CD4-positive, alpha-beta T cell (primary cell): Measurements from ENCODE around the gene CRTAP. TPM values are rescaled to one million over a fixed set of nuclear protein-coding genes. Genes with fewer than 3 reads are reported as not detected.

Source experiments
- ATAC-seq: fragments of 200-7000 bp; cut with Tn5 transposase; one replicate; pipeline ENCODE4 v1.10.0; 2022; ENCODE audit warnings: mild to moderate bottlenecking; ENCODE audit not compliant: poor library complexity
- CTCF ChIA-PET: fragments of 350-600 bp; sonication (Branson Sonifier 250); formaldehyde crosslinking; loops from one replicate; lab custom pipeline; 2021; ENCODE audit warnings: antibody characterized with exemption, inconsistent platforms; lab: Charles Lee
- POLR2A ChIA-PET: fragments of 350-600 bp; sonication (Branson Sonifier 250); formaldehyde crosslinking; loops from one replicate; lab custom pipeline; 2021; ENCODE audit warnings: antibody characterized with exemption, inconsistent platforms; lab: Charles Lee
- DNase-seq, 14 experiments: peaks; one replicate each; pipeline ENCODE4 v3.0.0-alpha.2; 2013 to 2020; ENCODE audit warnings: mixed read lengths in 2 of 14
- H3K27ac ChIP-seq, 2 donors: one replicate each; pipeline versions ENCODE4 v1.5.1 to v1.7.0; 2013; ENCODE audit warnings: low read length in 2 of 2, low read depth in 1 of 2, mild to moderate bottlenecking in 1 of 2
- H3K27me3 ChIP-seq, 2 experiments: 1 replicate in 1 of 2; 2 replicates in 1 of 2; pipeline versions ENCODE4 v1.6.1 to v1.7.0; 2013; ENCODE audit warnings: low read length in 2 of 2, control low read depth in 1 of 2, mild to moderate bottlenecking in 1 of 2, moderate library complexity in 1 of 2; ENCODE audit not compliant: insufficient read depth in 2 of 2, control insufficient read depth in 1 of 2
- H3K36me3 ChIP-seq: one replicate; pipeline ENCODE4 v1.6.1; 2013; ENCODE audit warnings: low read length, control low read depth; ENCODE audit not compliant: insufficient read depth
- H3K4me1 ChIP-seq: one replicate; pipeline ENCODE4 v1.6.1; 2013; ENCODE audit warnings: low read length, control low read depth; ENCODE audit not compliant: insufficient read depth
- H3K4me3 ChIP-seq: one replicate; pipeline ENCODE4 v1.5.1; 2013; ENCODE audit warnings: mild to moderate bottlenecking, low read length, moderate library complexity
- H3K9me3 ChIP-seq, 2 experiments: 1 replicate in 1 of 2; 2 replicates in 1 of 2; pipeline versions ENCODE4 v1.6.1 to v1.7.0; 2013; ENCODE audit warnings: low read length in 2 of 2, mild to moderate bottlenecking in 2 of 2, control low read depth in 1 of 2, moderate library complexity in 1 of 2; ENCODE audit not compliant: control insufficient read depth in 1 of 2, insufficient read depth in 1 of 2
- H3K27ac Mint-ChIP-seq: one replicate; pipeline ENCODE4 v1.8.0; 2020; ENCODE audit warnings: mixed read lengths
- H3K27me3 Mint-ChIP-seq: one replicate; pipeline ENCODE4 v1.8.0; 2021; ENCODE audit warnings: mixed read lengths
- H3K36me3 Mint-ChIP-seq: one replicate; pipeline ENCODE4 v1.8.0; 2021; ENCODE audit warnings: low read depth, mixed read lengths
- H3K4me1 Mint-ChIP-seq: one replicate; pipeline ENCODE4 v1.8.0; 2021; ENCODE audit warnings: low read depth, mixed read lengths
- H3K4me3 Mint-ChIP-seq: one replicate; pipeline ENCODE4 v1.8.0; 2020; ENCODE audit warnings: mild to moderate bottlenecking, mixed read lengths
- H3K9me3 Mint-ChIP-seq: one replicate; pipeline ENCODE4 v1.8.0; 2020; ENCODE audit warnings: mixed read lengths
- CTCF ChIP-seq: fragments of 200-600 bp; IDR thresholded peaks from one replicate; pipeline ENCODE4 v1.8.0; 2022; ENCODE audit warnings: antibody characterized with exemption, mild to moderate bottlenecking
- intact Hi-C, 2 experiments: fragments of 100-400 bp; cut with DNase I in 1 of 2; cut with micrococcal nuclease in 1 of 2; formaldehyde crosslinking; loops; one replicate each; pipeline versions ENCODE4 v1.15.1 to v1.9.0; 2023 to 2025; cut with DNase I, micrococcal nuclease
- total RNA-seq, 174 experiments: library from RNA in 2 of 174; stranded (reverse) in 2 of 174; gene quantifications; one replicate each; pipeline ENCODE4 v1.2.3 and lab custom pipeline; 2021 to 2026

CRTAP gene
- total RNA-seq, 2 experiments from 2014 or later = 38.2 to 40.3 TPM

- peaks cover 41% of the 10 kb centered on the region for H3K36me3 Mint-ChIP-seq
- peak in 11 of 14 experiments; percentile 5 to 55 (median 10) for DNase-seq
- H3K4me3 Mint-ChIP-seq = no peak overlapping the region
- ATAC-seq = no peak
- CTCF ChIA-PET = interaction anchor here (0.6 to 1.3 kb wide), 4 partner anchors 9 to 274 kb away, joined by 3 to 4 read pairs (median 3); no protein-coding TSS in a partner anchor
- H3K27me3 Mint-ChIP-seq = no peaks in the 10 kb centered on the region
- H3K36me3 ChIP-seq = peaks cover 15% of the 10 kb centered on the region
- H3K9me3 Mint-ChIP-seq = no peaks in the 10 kb centered on the region
- H3K4me1 Mint-ChIP-seq = no peaks in the 10 kb centered on the region
- H3K27ac ChIP-seq = no peak overlapping the region
- TF ChIP-seq CTCF = peak; percentile 19
- no peak overlapping the region for H3K27ac Mint-ChIP-seq
- no peaks in the 10 kb centered on the region for H3K27me3 ChIP-seq
- no peak overlapping the region for H3K4me3 ChIP-seq
- intact Hi-C loops = no loop called here
- H3K9me3 ChIP-seq = no peaks in the 10 kb centered on the region
- no peaks in the 10 kb centered on the region for H3K4me1 ChIP-seq
- POLR2A ChIA-PET = no interaction called here
These were observed 30.6 kb downstream of the CRTAP start for GRCh38 chr3:33144433-33144832.

- Mint-ChIP-seq H3K9me3 (no peaks in the 10 kb centered on the region), H3K27ac (no peak overlapping the region), H3K27me3 (no peaks in the 10 kb centered on the region), H3K36me3 (peaks cover 41% of the 10 kb centered on the region), H3K4me3 (no peak overlapping the region), H3K4me1 (no peaks in the 10 kb centered on the region)
- no peak for DNase-seq
- intact Hi-C loops = no loop called here
- Histone ChIP-seq H3K4me1 (no peaks in the 10 kb centered on the region), H3K27ac (no peak overlapping the region), H3K9me3 (no peaks in the 10 kb centered on the region), H3K4me3 (no peak overlapping the region), H3K36me3 (peaks cover 15% of the 10 kb centered on the region), H3K27me3 (no peaks in the 10 kb centered on the region)
- no peak for ATAC-seq
- TF ChIP-seq CTCF = no peak
- POLR2A ChIA-PET = no interaction called here
- CTCF ChIA-PET = no interaction called here
These were observed 31.5 kb downstream of the CRTAP start for GRCh38 chr3:33145221-33145900.

GRCh38 chr3:33145901-33146580 is 32.2 kb downstream of the CRTAP start:
- intact Hi-C loops = no loop called here
- Mint-ChIP-seq H3K27ac (no peak overlapping the region), H3K36me3 (peaks cover 34% of the 10 kb centered on the region), H3K27me3 (no peaks in the 10 kb centered on the region), H3K4me1 (no peaks in the 10 kb centered on the region), H3K9me3 (no peaks in the 10 kb centered on the region), H3K4me3 (no peak overlapping the region)
- TF ChIP-seq CTCF = no peak
- ChIA-PET CTCF (no interaction called here), POLR2A (no interaction called here)
- H3K9me3 ChIP-seq = no peaks in the 10 kb centered on the region
- H3K4me3 ChIP-seq = no peak overlapping the region
- H3K36me3 ChIP-seq = peaks cover 15% of the 10 kb centered on the region
- H3K4me1 ChIP-seq = no peaks in the 10 kb centered on the region
- no peak for DNase-seq
- H3K27me3 ChIP-seq = no peaks in the 10 kb centered on the region
- H3K27ac ChIP-seq = no peak overlapping the region
- no peak for ATAC-seq
